KMS-11 (cell line): ENCODE results near the gene CARD19.

Source experiments
- H2AFZ ChIP-seq: fragments of 200-600 bp; sonication (generic); 2 replicates; pipeline ENCODE4 v1.6.1; 2016; ENCODE audit warnings: antibody characterized with exemption, mixed run types, low read depth
- H3K27ac ChIP-seq: fragments of 200-600 bp; sonication (generic); 2 replicates; pipeline ENCODE4 v1.6.1; 2016; ENCODE audit warnings: mild to moderate bottlenecking, mixed run types
- H3K27me3 ChIP-seq: fragments of 200-600 bp; sonication (generic); 2 replicates; pipeline ENCODE4 v1.6.1; 2017; ENCODE audit warnings: mild to moderate bottlenecking, low read depth, mixed run types, moderate library complexity; ENCODE audit not compliant: insufficient read depth
- H3K36me3 ChIP-seq: fragments of 200-600 bp; sonication (generic); 2 replicates; pipeline ENCODE4 v1.6.1; 2017; ENCODE audit warnings: mild to moderate bottlenecking, mixed run types; ENCODE audit not compliant: insufficient read depth
- H3K4me1 ChIP-seq: fragments of 200-600 bp; sonication (generic); 2 replicates; pipeline ENCODE4 v1.6.1; 2016; ENCODE audit warnings: mild to moderate bottlenecking, low read depth, mixed run types; ENCODE audit not compliant: poor library complexity, severe bottlenecking
- H3K4me2 ChIP-seq: fragments of 200-600 bp; sonication (generic); 2 replicates; pipeline ENCODE4 v1.7.0; 2016; ENCODE audit warnings: mild to moderate bottlenecking, mixed run types
- H3K4me3 ChIP-seq: fragments of 200-600 bp; sonication (generic); IDR thresholded peaks from 2 replicates; pipeline ENCODE4 v1.6.1; 2017; ENCODE audit warnings: low read depth, low read length, mixed read lengths; ENCODE audit not compliant: insufficient read depth
- H3K79me2 ChIP-seq: fragments of 200-600 bp; sonication (generic); 2 replicates; pipeline ENCODE4 v1.6.1; 2016; ENCODE audit warnings: low read depth, mixed run types; ENCODE audit not compliant: insufficient read depth
- H3K9ac ChIP-seq: fragments of 200-600 bp; sonication (generic); 2 replicates; pipeline ENCODE4 v1.6.1; 2016; ENCODE audit warnings: mild to moderate bottlenecking, mixed run types
- H4K20me1 ChIP-seq: fragments of 200-600 bp; sonication (generic); 2 replicates; pipeline ENCODE4 v1.6.1; 2016; ENCODE audit warnings: mild to moderate bottlenecking, mixed run types; ENCODE audit not compliant: insufficient read depth
- CTCF ChIP-seq: fragments of 200-600 bp; sonication (generic); conservative IDR thresholded peaks from 2 replicates; pipeline ENCODE4 v1.6.1; 2017; ENCODE audit warnings: low read depth, mild to moderate bottlenecking, antibody characterized with exemption, low read length, moderate library complexity, mixed read lengths

CARD19 gene

GRCh38 chr9:93071464-93071863, 24.6 kb upstream of the CARD19 start:
- Histone ChIP-seq H3K9ac (no peak overlapping the region), H4K20me1 (no peaks in the 10 kb centered on the region), H3K79me2 (no peaks in the 10 kb centered on the region), H3K4me2 (no peak overlapping the region), H3K4me3 (no peak overlapping the region), H3K36me3 (no peaks in the 10 kb centered on the region), H3K4me1 (peaks cover 25% of the 10 kb centered on the region), H3K27ac (no peak overlapping the region), H2AFZ (no peak overlapping the region), H3K27me3 (no peaks in the 10 kb centered on the region)
- no peak for TF ChIP-seq CTCF

- H3K27me3 ChIP-seq, result no peaks in the 10 kb centered on the region
- peak overlapping the region; percentile 40 for H3K4me2 ChIP-seq
- peak overlapping the region; percentile 27; the same call in 1 of the 2 replicates for H3K27ac ChIP-seq
- no peaks in the 10 kb centered on the region for H3K79me2 ChIP-seq
- H3K4me1 ChIP-seq, result peaks cover 19% of the 10 kb centered on the region
- no peak overlapping the region for H3K9ac ChIP-seq
- H3K4me3 ChIP-seq, result no peak overlapping the region
- H2AFZ ChIP-seq, result peak overlapping the region; percentile 10; the same call in 1 of the 2 replicates
- no peaks in the 10 kb centered on the region for H3K36me3 ChIP-seq
- H4K20me1 ChIP-seq, result no peaks in the 10 kb centered on the region
- TF ChIP-seq CTCF, result no peak
Measured at GRCh38 chr9:93072383-93072795, 23.6 kb upstream of the CARD19 start.

- Histone ChIP-seq H2AFZ (no peak overlapping the region), H3K4me2 (no peak overlapping the region), H3K79me2 (no peaks in the 10 kb centered on the region), H3K27ac (no peak overlapping the region), H3K9ac (no peak overlapping the region), H3K27me3 (no peaks in the 10 kb centered on the region), H3K36me3 (no peaks in the 10 kb centered on the region), H3K4me3 (no peak overlapping the region), H3K4me1 (peaks cover 17% of the 10 kb centered on the region), H4K20me1 (no peaks in the 10 kb centered on the region)
- no peak for TF ChIP-seq CTCF
Measured at GRCh38 chr9:93076101-93076791, 19.8 kb upstream of the CARD19 start.

- H4K20me1 ChIP-seq, result no peaks in the 10 kb centered on the region
- H3K9ac ChIP-seq, result no peak overlapping the region
- TF ChIP-seq CTCF, result no peak
- H3K4me1 ChIP-seq, result peaks cover 12% of the 10 kb centered on the region
- H3K4me2 ChIP-seq, result no peak overlapping the region
- H3K4me3 ChIP-seq, result no peak overlapping the region
- H2AFZ ChIP-seq, result no peak overlapping the region
- H3K27ac ChIP-seq, result no peak overlapping the region
- H3K79me2 ChIP-seq, result no peaks in the 10 kb centered on the region
- H3K36me3 ChIP-seq, result no peaks in the 10 kb centered on the region
- no peaks in the 10 kb centered on the region for H3K27me3 ChIP-seq
Measured at GRCh38 chr9:93076792-93077128, 19.3 kb upstream of the CARD19 start.
